HL-60 (cell line): ENCODE measurements around the gene CIT.

Source experiments
- GABPA ChIP-seq: IDR thresholded peaks from 2 replicates; pipeline ENCODE4 v1.6.1; 2012; ENCODE audit warnings: low read depth
- POLR2AphosphoS5 ChIP-seq: IDR thresholded peaks from 2 replicates; pipeline ENCODE4 v1.6.1; 2012; ENCODE audit warnings: low read depth
- SPI1 ChIP-seq: IDR thresholded peaks from 2 replicates; pipeline ENCODE4 v1.6.1; 2012; ENCODE audit warnings: low read depth, mild to moderate bottlenecking, borderline replicate concordance
- TF ChIP-seq, protein P1 (sequence below): IDR thresholded peaks from one replicate; pipeline ENCODE4 v1.5.1; 2011; ENCODE audit warnings: low read length, control low read depth, inconsistent platforms; ENCODE audit not compliant: insufficient read depth
- TF ChIP-seq, protein P2 (sequence below): IDR thresholded peaks from 2 replicates; pipeline ENCODE4 v1.6.1; 2012; ENCODE audit warnings: low read depth; ENCODE audit not compliant: insufficient replicate concordance

DNA sequence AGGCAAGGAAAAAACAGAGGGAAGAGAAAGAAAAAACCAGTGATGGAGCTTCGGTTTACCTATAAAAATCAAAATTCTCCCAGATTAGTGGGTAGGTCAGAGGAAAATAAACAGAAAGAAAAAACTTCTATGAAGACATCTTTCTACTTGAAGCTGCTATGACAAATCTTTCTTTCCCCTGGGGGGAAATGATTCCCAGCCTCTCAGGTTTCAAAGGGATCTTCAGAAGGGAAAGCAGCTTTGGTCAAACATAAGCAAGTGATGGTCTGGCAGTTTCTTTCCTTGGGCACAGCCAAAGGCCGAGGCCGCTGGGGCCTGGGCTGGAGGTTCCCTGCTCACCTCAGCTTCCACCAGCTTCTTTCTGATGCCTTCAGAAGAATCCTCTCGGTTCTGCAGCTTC lies 104.7 kb downstream of the CIT start:
- TF ChIP-seq POLR2AphosphoS5 (no peak), SPI1 (no peak), GABPA (no peak)
- TF ChIP-seq, protein P1, sequence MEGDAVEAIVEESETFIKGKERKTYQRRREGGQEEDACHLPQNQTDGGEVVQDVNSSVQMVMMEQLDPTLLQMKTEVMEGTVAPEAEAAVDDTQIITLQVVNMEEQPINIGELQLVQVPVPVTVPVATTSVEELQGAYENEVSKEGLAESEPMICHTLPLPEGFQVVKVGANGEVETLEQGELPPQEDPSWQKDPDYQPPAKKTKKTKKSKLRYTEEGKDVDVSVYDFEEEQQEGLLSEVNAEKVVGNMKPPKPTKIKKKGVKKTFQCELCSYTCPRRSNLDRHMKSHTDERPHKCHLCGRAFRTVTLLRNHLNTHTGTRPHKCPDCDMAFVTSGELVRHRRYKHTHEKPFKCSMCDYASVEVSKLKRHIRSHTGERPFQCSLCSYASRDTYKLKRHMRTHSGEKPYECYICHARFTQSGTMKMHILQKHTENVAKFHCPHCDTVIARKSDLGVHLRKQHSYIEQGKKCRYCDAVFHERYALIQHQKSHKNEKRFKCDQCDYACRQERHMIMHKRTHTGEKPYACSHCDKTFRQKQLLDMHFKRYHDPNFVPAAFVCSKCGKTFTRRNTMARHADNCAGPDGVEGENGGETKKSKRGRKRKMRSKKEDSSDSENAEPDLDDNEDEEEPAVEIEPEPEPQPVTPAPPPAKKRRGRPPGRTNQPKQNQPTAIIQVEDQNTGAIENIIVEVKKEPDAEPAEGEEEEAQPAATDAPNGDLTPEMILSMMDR = no peak
- TF ChIP-seq, protein P2, sequence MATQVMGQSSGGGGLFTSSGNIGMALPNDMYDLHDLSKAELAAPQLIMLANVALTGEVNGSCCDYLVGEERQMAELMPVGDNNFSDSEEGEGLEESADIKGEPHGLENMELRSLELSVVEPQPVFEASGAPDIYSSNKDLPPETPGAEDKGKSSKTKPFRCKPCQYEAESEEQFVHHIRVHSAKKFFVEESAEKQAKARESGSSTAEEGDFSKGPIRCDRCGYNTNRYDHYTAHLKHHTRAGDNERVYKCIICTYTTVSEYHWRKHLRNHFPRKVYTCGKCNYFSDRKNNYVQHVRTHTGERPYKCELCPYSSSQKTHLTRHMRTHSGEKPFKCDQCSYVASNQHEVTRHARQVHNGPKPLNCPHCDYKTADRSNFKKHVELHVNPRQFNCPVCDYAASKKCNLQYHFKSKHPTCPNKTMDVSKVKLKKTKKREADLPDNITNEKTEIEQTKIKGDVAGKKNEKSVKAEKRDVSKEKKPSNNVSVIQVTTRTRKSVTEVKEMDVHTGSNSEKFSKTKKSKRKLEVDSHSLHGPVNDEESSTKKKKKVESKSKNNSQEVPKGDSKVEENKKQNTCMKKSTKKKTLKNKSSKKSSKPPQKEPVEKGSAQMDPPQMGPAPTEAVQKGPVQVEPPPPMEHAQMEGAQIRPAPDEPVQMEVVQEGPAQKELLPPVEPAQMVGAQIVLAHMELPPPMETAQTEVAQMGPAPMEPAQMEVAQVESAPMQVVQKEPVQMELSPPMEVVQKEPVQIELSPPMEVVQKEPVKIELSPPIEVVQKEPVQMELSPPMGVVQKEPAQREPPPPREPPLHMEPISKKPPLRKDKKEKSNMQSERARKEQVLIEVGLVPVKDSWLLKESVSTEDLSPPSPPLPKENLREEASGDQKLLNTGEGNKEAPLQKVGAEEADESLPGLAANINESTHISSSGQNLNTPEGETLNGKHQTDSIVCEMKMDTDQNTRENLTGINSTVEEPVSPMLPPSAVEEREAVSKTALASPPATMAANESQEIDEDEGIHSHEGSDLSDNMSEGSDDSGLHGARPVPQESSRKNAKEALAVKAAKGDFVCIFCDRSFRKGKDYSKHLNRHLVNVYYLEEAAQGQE = no peak
